Parathyroid adenoma (tissue), 2 donors: ENCODE data around the gene MIER2.

Experiments
- H2AFZ ChIP-seq: fragments of 300-600 bp; sonication (generic); one replicate; pipeline ENCODE4 v1.7.0; 2017; ENCODE audit warnings: antibody characterized with exemption, mild to moderate bottlenecking
- H3K27ac ChIP-seq: fragments of 300-600 bp; sonication (generic); one replicate; pipeline ENCODE4 v1.7.0; 2017
- H3K27me3 ChIP-seq: fragments of 300-600 bp; sonication (generic); one replicate; pipeline ENCODE4 v1.7.0; 2017; ENCODE audit warnings: low read length; ENCODE audit not compliant: control insufficient read depth, insufficient read depth
- H3K36me3 ChIP-seq: fragments of 300-600 bp; sonication (generic); one replicate; pipeline ENCODE4 v1.7.0; 2017; ENCODE audit warnings: low read length; ENCODE audit not compliant: control insufficient read depth, insufficient read depth
- H3K4me1 ChIP-seq: fragments of 300-600 bp; sonication (generic); one replicate; pipeline ENCODE4 v1.7.0; 2017; ENCODE audit warnings: control low read depth
- H3K4me2 ChIP-seq: fragments of 300-600 bp; sonication (generic); one replicate; pipeline ENCODE4 v1.7.0; 2017; ENCODE audit warnings: low read length
- H3K4me3 ChIP-seq: fragments of 300-600 bp; sonication (generic); one replicate; pipeline ENCODE4 v1.7.0; 2017; ENCODE audit warnings: low read depth, low read length
- H3K79me2 ChIP-seq: fragments of 300-600 bp; sonication (generic); one replicate; pipeline ENCODE4 v1.7.0; 2017; ENCODE audit warnings: control low read depth
- H3K9ac ChIP-seq: fragments of 300-600 bp; sonication (generic); one replicate; pipeline ENCODE4 v1.7.0; 2017; ENCODE audit warnings: mild to moderate bottlenecking
- H3K9me3 ChIP-seq: fragments of 300-600 bp; sonication (generic); one replicate; pipeline ENCODE4 v1.7.0; 2017; ENCODE audit warnings: low read length; ENCODE audit not compliant: control insufficient read depth
- CTCF ChIP-seq: fragments of 300-600 bp; sonication (generic); IDR thresholded peaks from one replicate; pipeline ENCODE4 v1.7.0; 2017; ENCODE audit warnings: antibody characterized with exemption, mild to moderate bottlenecking
- donor health status: primary hyperparathyroidism.

The MIER2 gene

DNA sequence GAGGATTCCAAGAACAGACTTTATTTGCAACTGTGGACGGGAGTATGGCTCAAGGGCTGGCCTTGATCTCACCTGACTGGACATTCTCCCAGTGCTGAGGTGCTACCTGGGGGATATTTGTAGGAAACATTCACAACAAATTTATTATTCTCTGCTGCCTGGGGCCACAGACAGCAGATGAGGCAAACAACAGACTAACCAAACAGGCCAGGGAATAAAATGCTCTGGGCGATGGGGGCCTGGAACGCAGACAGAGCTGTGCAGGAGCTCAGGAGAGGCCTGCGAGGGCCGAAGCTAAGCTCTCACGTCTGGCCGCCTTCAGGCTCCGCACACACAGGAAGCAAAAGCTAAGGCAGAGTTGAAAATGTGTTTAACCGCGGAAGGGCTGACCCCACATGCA, 61.2 kb downstream of the MIER2 start:
- Histone ChIP-seq H3K9ac (no peak overlapping the region), H3K4me2 (no peak overlapping the region), H2AFZ (no peak overlapping the region), H3K27me3 (no peaks in the 10 kb centered on the region), H3K27ac (no peak overlapping the region), H3K79me2 (no peaks in the 10 kb centered on the region), H3K36me3 (no peaks in the 10 kb centered on the region), H3K4me3 (no peak overlapping the region), H3K9me3 (no peaks in the 10 kb centered on the region), H3K4me1 (no peaks in the 10 kb centered on the region)
- TF ChIP-seq CTCF, result no peak

- no peaks in the 10 kb centered on the region for H3K36me3 ChIP-seq
- H3K79me2 ChIP-seq, result no peaks in the 10 kb centered on the region
- H3K4me1 ChIP-seq, result no peaks in the 10 kb centered on the region
- no peak overlapping the region for H3K9ac ChIP-seq
- no peak overlapping the region for H3K4me3 ChIP-seq
- H3K27ac ChIP-seq, result no peak overlapping the region
- H3K4me2 ChIP-seq, result no peak overlapping the region
- H2AFZ ChIP-seq, result no peak overlapping the region
- no peak for TF ChIP-seq CTCF
- no peaks in the 10 kb centered on the region for H3K27me3 ChIP-seq
- no peaks in the 10 kb centered on the region for H3K9me3 ChIP-seq
Observed at GRCh38 chr19:282501-282900, 62.1 kb downstream of the MIER2 start.

- TF ChIP-seq CTCF, result no peak
- Histone ChIP-seq H3K36me3 (no peaks in the 10 kb centered on the region), H2AFZ (no peak overlapping the region), H3K4me3 (no peak overlapping the region), H3K9ac (no peak overlapping the region), H3K27me3 (no peaks in the 10 kb centered on the region), H3K4me2 (no peak overlapping the region), H3K9me3 (no peaks in the 10 kb centered on the region), H3K4me1 (no peaks in the 10 kb centered on the region), H3K27ac (no peak overlapping the region), H3K79me2 (no peaks in the 10 kb centered on the region)
Observed at GRCh38 chr19:281992-282391, 62.6 kb downstream of the MIER2 start.

GRCh38 chr19:281156-281853, 63.3 kb downstream of the MIER2 start:
- no peak for TF ChIP-seq CTCF
- no peak overlapping the region for H3K27ac ChIP-seq
- no peaks in the 10 kb centered on the region for H3K27me3 ChIP-seq
- no peak overlapping the region for H3K9ac ChIP-seq
- no peaks in the 10 kb centered on the region for H3K4me1 ChIP-seq
- H3K79me2 ChIP-seq, result no peaks in the 10 kb centered on the region
- no peaks in the 10 kb centered on the region for H3K9me3 ChIP-seq
- H3K36me3 ChIP-seq, result no peaks in the 10 kb centered on the region
- no peak overlapping the region for H3K4me3 ChIP-seq
- H2AFZ ChIP-seq, result no peak overlapping the region
- H3K4me2 ChIP-seq, result no peak overlapping the region

DNA sequence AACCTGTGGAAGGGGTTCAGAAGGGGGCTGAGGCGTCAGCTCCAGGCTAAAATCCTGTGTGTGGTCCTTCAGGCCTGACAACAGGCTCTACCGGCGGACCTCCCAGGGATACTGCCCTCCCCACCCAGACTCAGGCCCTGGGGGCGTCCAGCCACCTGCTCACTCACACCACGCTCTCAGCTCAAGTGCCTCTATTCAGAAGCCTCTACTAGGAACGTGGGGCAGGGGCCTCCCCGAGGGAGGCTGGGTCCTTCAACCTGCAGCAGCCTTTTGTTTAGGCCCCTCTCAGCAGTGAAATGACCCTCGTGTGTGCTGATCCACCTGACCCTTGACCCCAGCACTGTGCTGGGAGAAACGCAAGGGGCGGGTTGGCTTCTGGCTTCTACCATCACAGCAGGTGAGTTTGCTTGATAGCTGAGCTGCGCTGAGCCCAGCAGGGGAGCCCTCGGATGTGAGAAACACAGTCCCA, 64.0 kb downstream of the MIER2 start:
- H3K9me3 ChIP-seq, result no peaks in the 10 kb centered on the region
- H3K4me1 ChIP-seq, result no peaks in the 10 kb centered on the region
- no peak overlapping the region for H3K4me2 ChIP-seq
- H3K4me3 ChIP-seq, result no peak overlapping the region
- no peaks in the 10 kb centered on the region for H3K36me3 ChIP-seq
- TF ChIP-seq CTCF, result no peak
- no peaks in the 10 kb centered on the region for H3K27me3 ChIP-seq
- no peaks in the 10 kb centered on the region for H3K79me2 ChIP-seq
- H3K9ac ChIP-seq, result no peak overlapping the region
- no peak overlapping the region for H2AFZ ChIP-seq
- no peak overlapping the region for H3K27ac ChIP-seq
